Measurements from ENCODE around the gene WNT16. TPM values are rescaled to one million over a fixed set of nuclear protein-coding genes. Genes with fewer than 3 reads are reported as not detected.
A peak's percentile ranks its signal among the peaks of the same experiment; 100 is the strongest.

WNT16 gene
- polyA plus RNA-seq, 1 donor: 0.07 TPM

DNA sequence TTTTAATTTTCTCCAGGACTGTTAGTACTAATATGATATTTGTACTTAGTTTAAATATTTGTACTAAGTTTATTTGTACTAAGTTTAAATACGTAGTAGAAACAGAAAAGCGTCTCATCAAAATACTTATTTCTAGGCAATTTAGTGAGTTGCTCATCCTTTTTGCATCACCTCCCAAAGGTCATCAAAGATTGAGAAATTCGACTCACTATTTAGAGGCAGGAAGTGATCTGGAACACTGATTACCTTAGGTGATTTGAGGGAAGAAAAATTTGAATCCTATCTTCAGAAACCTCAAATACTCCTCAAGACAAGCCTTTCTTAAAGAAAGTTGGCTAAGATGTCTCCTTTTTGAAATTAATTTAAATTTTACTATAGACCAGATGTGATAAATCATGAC lies 14.5 kb downstream of the WNT16 start:
- no peak for DNase-seq

DNA sequence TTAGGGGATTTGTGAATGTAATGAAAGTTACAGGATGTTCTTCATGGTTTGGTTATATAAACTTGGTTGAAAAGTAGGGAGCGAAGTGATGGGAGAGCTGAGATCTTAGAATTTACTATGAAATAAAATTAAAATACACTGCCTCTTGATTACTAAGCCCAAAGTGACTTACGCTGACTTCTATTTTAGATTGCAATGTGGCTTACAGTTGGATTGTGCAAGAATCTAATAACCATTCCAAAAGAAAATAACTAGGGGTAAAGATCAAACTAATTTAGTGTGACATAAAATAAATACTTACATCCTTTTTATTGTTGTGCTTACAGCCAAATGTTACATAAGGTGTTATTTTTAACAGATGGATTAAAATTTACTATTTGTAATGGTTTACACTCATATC lies 15.3 kb downstream of the WNT16 start:
- no peak for DNase-seq

DNA sequence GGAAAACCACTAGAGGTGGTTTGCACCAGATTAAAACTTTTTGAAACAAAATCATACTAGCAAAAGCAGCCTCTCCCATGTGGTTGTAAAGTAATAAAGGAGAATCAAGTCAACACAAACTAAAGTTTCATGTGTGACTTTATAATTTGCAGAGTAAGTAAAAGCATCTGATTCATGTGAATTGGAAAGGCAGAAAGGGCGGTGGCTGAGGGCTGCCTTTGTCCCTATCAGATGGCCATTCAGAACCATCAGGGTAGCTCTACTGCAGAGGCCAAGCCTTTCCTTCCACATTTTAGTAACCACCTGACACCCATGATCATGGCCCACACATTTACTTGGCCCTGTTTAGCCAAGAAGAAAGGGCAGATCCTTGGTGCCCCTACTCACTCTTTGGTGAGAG lies 15.7 kb downstream of the WNT16 start:
- no peak for DNase-seq

- DNase-seq: no peak
Measured at GRCh38 chr7:121351682-121352081, 22.9 kb downstream of the WNT16 start.

DNA sequence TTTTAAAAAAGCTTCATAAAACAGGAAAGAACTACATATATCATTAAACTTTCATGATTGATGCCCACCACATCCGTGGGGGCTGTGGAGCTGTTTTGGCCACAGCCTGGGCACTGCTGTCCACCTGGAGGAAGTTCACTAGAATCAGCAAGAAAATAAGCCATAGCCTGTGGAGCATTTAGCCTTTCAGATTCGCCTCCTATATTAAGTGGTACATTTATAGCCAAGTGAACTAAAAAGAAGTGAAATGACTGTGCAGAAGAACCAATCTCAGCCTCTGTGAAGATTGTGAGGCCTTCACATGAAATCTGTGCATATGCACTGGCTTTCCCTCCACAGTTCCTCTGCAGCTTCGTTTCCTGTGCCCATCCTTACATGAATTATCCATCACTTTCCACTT lies 23.5 kb downstream of the WNT16 start:
- no peak for DNase-seq

GRCh38 chr7:121355574-121355973 lies 26.8 kb downstream of the WNT16 start:
- no peak for DNase-seq

DNA sequence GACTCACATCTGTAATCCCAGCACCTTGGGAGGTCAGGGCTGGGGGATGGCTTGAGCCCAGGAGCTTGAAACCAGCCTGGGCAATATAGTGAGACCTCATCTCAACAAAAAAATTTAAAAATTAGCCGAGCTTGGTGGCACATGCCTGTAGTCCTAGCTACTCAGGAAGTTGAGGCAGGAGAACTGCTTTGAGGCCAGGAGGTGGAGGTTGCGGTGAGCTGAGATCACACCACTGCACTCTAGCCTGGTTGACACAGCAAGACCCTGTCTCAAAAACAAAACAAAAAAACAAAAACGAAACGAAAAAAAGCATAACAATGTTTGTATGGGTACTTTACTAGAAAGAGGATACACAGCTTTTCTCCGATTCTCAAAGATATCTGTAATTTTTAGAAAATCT lies 31.8 kb downstream of the WNT16 start:
- no peak for DNase-seq

DNA sequence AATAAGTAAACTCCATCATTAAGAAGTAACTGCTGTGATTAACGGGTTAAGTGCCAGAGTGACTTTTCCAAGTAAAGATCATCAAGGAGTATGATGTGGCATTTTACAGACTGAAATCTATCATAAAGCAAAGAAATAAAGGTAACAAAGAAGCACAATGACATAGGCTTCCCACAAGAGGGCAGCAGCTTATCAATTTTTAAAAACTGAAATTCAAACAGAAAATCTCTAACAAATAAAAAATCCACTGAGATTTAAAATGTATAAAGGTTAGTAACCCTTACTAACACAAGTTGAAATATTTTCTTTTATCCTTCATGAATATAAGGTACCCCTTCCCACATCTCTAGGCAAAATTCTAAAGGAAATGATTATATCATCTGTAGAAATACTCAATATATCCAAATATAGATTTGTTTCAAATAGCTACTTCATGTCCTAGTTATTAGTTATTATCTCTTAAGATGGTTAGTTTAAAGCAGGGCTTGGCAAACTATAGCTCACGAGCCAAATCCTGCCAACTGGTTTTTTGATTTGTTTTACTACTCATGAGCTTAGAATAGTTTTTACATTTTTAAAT lies 38.1 kb downstream of the WNT16 start:
- peak; percentile 29 for DNase-seq

GRCh38 chr7:121369462-121369861 lies 40.7 kb downstream of the WNT16 start:
- DNase-seq: no peak

DNA sequence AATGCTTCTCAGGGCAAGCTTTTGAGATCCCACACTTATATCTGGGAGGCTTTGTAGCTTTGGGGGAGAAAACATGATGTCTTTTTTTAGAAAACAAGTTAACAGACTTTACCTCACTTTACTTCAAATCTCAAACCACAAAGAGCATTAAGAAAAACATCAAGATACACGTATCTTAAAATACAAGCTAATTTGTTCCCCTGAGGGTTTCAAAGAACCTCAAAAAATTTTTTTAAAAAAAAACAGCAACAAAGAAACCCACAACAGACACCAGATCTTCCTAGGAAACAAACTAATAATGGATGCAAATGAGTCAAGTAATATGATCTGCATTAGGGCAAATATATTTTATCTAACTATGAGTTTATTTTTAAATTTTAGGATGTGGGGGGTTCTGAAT lies 42.6 kb downstream of the WNT16 start:
- DNase-seq: no peak

- no peak for DNase-seq
Measured at GRCh38 chr7:121371883-121372282, 43.1 kb downstream of the WNT16 start.

DNA sequence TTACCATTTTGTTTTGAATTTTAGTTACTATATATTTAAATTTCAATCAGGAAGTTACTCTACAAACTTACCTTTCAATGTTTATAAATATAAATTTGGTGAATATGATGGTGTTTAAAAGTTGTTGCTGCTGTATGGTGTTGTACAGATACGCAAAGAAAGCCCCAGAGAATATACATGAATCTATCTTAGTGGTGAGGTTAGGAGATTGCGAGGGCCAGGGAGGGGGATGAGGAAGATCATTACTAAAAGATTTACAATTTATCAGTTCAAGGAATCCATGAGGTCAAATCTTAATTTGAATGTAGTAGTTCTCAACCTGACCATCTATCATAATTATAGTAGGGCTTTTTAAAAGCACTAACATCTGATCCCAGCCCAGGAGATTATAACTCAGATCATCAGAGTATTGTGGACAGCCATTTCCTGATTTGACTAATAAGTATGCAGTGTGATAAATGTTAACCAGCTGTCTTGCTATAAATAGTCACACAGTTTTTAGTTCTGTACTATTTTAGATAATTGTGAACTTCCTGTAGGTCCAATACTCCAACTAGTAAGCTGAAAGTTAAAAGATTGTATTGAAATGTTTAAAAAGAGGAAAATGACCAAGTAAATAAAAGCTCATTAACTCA lies 43.7 kb downstream of the WNT16 start:
- DNase-seq: no peak

GRCh38 chr7:121373177-121373576 lies 44.4 kb downstream of the WNT16 start:
- DNase-seq: no peak

- no peak for DNase-seq
Measured at GRCh38 chr7:121376979-121377378, 48.2 kb downstream of the WNT16 start.

GRCh38 chr7:121379930-121380329 lies 51.1 kb downstream of the WNT16 start:
- DNase-seq: no peak

DNA sequence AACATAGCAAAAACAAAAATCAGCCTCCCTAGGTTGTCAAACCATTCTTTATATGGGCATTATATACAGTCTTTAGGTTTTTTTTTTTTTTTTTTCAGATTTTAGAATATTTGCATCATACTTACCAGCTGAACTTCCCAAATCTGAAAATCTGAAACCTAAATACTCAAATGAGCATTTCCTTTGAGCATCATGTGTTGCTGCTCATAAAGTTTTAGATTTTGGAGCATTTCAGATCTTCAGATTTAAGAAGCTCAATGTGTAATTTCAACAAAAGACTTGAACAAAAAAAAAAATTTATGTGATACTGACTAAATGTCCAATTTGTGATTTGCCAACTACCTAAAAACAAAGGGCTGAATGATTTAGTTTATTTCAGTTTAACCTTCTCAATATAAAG lies 53.7 kb downstream of the WNT16 start:
- no peak for DNase-seq

- no peak for DNase-seq
Measured at GRCh38 chr7:121383235-121383910, 54.6 kb downstream of the WNT16 start.

- no peak for DNase-seq
Measured at GRCh38 chr7:121384265-121384664, 55.5 kb downstream of the WNT16 start.

DNA sequence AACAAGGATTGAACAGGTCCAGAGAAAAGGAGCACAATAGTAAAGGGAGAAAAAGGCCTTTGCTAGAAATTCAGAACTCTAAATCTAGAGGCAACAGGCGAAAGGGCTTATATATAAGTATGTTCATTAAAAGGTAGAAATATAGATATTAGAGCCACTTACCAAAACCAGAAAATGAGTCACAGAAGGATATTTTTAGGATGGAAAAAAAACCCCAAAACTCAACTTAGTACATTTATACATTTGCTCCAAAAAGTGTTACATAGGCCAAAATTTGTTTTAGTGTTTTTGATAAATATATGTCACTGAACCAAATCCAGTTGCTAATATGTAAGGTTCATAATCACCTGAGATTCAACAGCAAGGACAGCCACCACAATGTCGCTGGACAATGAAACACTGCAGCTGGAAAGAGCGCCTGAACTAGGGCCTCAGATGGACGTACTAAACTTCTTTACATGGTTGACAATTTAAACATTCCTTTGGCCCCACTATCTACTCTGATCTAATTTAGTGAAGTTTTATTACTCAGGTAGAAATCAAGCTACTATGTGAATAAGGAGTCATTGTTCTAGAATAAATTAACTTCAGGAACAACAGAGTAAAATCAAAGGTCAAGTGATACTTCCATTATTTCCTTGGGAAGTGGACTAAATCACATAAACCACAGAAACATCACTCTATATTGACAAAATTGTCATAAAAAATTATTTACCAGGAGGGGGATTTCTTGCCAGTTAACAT lies 56.4 kb downstream of the WNT16 start:
- DNase-seq: no peak

DNA sequence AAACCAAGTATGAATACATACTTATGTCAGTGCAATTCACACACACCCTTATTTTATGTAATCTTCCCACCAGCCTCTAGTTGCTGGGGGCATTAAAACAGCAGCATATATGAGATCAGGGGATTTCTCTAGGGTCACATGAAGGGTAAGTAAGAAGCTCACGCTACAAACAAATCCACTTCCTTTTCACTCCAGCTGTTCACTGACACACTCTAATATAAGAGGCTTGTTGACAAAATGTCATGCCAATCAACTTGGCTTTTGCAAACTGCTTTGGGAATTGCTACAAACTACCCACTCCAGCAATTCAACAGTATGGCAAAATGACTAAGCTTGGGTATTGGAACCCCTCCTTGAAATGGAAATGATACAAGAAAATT lies 57.0 kb downstream of the WNT16 start:
- no peak for DNase-seq

DNA sequence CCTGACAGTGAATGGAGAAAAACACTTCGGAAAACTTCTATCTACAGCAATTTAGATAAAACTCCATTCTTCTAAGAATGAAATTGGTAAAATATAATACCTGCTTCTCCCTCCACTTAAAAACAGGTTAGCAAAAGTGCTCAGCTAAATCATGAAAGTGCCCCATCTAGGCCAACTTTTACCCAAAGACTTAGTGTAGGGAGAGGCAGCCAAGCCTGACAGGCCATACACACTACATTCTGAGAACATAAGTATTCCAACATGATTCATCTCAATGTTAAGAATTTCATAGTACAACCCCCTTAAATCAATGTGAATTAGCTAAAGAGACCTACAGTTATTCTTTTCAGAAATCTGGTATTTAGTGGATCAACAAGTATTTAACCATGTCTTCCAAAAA lies 60.1 kb downstream of the WNT16 start:
- no peak for DNase-seq

GRCh38 chr7:121390109-121390508 lies 61.3 kb downstream of the WNT16 start:
- no peak for DNase-seq

DNA sequence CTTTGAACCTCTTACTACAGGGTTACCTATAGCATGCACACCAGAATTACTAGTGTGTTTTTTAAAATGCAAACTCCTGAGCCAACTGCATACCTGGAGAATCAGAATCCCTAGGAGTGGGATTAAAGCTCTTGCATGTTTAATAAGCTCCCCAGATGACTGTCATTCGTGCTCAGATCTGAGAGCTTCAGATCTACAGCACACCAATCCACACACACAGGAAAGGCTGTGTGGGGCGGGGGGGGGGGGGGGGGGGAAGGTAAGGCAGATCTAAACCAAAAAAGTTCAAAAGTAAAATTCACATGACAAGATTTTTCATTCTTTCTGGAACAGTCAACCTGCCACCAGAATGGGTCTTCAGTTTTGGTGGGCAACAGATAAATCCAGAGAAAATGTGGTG lies 61.8 kb downstream of the WNT16 start:
- DNase-seq: no peak
